H1 (cell line): Measurements from ENCODE around the gene RBM47. TPM values are rescaled to one million over a fixed set of nuclear protein-coding genes. Genes with fewer than 3 reads are reported as not detected.
A peak's percentile ranks its signal among the peaks of the same experiment; 100 is the strongest.

Source experiments
- CTCF ChIA-PET: fragments of 300-600 bp; sonication (Branson Sonifier 250); formaldehyde crosslinking; loops from one replicate; lab custom pipeline; 2021; ENCODE audit not compliant: partially characterized antibody; lab: Charles Lee
- POLR2A ChIA-PET: fragments of 300-600 bp; sonication (Branson Sonifier 250); formaldehyde crosslinking; loops from one replicate; lab custom pipeline; 2021; ENCODE audit warnings: inconsistent platforms; ENCODE audit not compliant: partially characterized antibody; lab: Charles Lee
- DNase-seq, 2 experiments: peaks; one replicate each; pipeline versions ENCODE4 v3.0.0 to v3.0.0-alpha.2; 2010 to 2022; ENCODE audit warnings: low spot score in 2 of 2, low read depth in 1 of 2, mixed read lengths in 1 of 2
- FAIRE-seq: peaks from 2 replicates; lab custom pipeline; 2011; peaks lifted over from hg19 to GRCh38; lab: Jason Lieb, UNC
- H2AFZ ChIP-seq: 2 replicates; pipeline ENCODE4 v1.8.1; 2012; ENCODE audit warnings: low read length, inconsistent platforms
- H2AK5ac ChIP-seq: 2 replicates; pipeline ENCODE4 v1.6.1; 2013; ENCODE audit warnings: low read depth, low read length
- H2BK120ac ChIP-seq: replicated peaks from 2 replicates; pipeline ENCODE3; 2013; ENCODE audit warnings: low read depth, low read length, inconsistent platforms
- H2BK12ac ChIP-seq: 2 replicates; pipeline ENCODE4 v1.6.1; 2013; ENCODE audit warnings: low read depth, low read length
- H2BK15ac ChIP-seq: 2 replicates; pipeline ENCODE4 v1.6.1; 2013; ENCODE audit warnings: low read length
- H2BK20ac ChIP-seq: 2 replicates; pipeline ENCODE4 v1.6.1; 2013; ENCODE audit warnings: low read length
- H2BK5ac ChIP-seq: 2 replicates; pipeline ENCODE4 v1.6.1; 2013; ENCODE audit warnings: low read depth, low read length
- H3K14ac ChIP-seq: 2 replicates; pipeline ENCODE4 v1.6.1; 2013; ENCODE audit warnings: inconsistent platforms; ENCODE audit not compliant: insufficient read length
- H3K18ac ChIP-seq: 2 replicates; pipeline ENCODE4 v1.6.1; 2013; ENCODE audit warnings: low read length; ENCODE audit errors: extremely low read depth
- H3K23ac ChIP-seq: 2 replicates; pipeline ENCODE4 v1.6.1; 2013; ENCODE audit warnings: inconsistent platforms; ENCODE audit not compliant: insufficient read length
- H3K23me2 ChIP-seq: 2 replicates; pipeline ENCODE4 v1.6.1; 2013; ENCODE audit warnings: low read depth, low read length
- H3K27ac ChIP-seq: 2 replicates; pipeline ENCODE4 v1.6.1; 2011; ENCODE audit warnings: low read depth, low read length, inconsistent platforms
- H3K27me3 ChIP-seq, 4 experiments: replicated peaks in 1 of 4; 1 replicate in 1 of 4; 2 replicates in 3 of 4; pipeline versions ENCODE4 v1.6.1 to v1.8.1; 2011 to 2013; ENCODE audit warnings: low read length in 3 of 4, mild to moderate bottlenecking in 3 of 4, inconsistent platforms in 2 of 4, mixed read lengths in 2 of 4, moderate library complexity in 1 of 4; ENCODE audit not compliant: control insufficient read depth in 3 of 4, insufficient read depth in 3 of 4; ENCODE audit errors: extremely low read depth in 1 of 4
- H3K36me3 ChIP-seq, 4 experiments: 2 replicates each; pipeline versions ENCODE4 v1.6.1 to v1.8.1; 2011 to 2013; ENCODE audit warnings: mild to moderate bottlenecking in 4 of 4, low read length in 3 of 4, moderate library complexity in 2 of 4, control low read depth in 1 of 4, inconsistent platforms in 1 of 4; ENCODE audit not compliant: insufficient read depth in 4 of 4, control insufficient read depth in 2 of 4
- H3K4ac ChIP-seq: replicated peaks from 2 replicates; pipeline ENCODE3; 2013; ENCODE audit warnings: low read length, low read depth, mixed read lengths, inconsistent platforms; ENCODE audit not compliant: insufficient read length
- H3K4me1 ChIP-seq, 4 experiments: replicated peaks in 1 of 4; 1 replicate in 1 of 4; 2 replicates in 3 of 4; pipeline versions ENCODE4 v1.6.1 to v1.8.1; 2011 to 2013; ENCODE audit warnings: low read length in 3 of 4, inconsistent platforms in 2 of 4, mixed read lengths in 1 of 4; ENCODE audit not compliant: insufficient read depth in 4 of 4, control insufficient read depth in 3 of 4
- H3K4me2 ChIP-seq, 2 experiments: 2 replicates each; pipeline versions ENCODE4 v1.6.1 to v1.8.1; 2011 to 2013; ENCODE audit warnings: low read depth in 2 of 2, low read length in 2 of 2, control low read depth in 1 of 2, inconsistent platforms in 1 of 2, mild to moderate bottlenecking in 1 of 2; ENCODE audit not compliant: insufficient read depth in 1 of 2
- H3K4me3 ChIP-seq, 4 experiments: fragments of 200-600, 300-600 bp in 1 of 4; sonication (generic), shearing (Covaris generic), sonication (Bioruptor Twin) in 1 of 4; 2 replicates each; pipeline versions ENCODE4 v1.5.1 to v1.8.1; 2011 to 2016; ENCODE audit warnings: low read length in 4 of 4, low read depth in 3 of 4, control low read depth in 2 of 4, inconsistent platforms in 2 of 4, mild to moderate bottlenecking in 2 of 4, mixed read lengths in 1 of 4, moderate library complexity in 1 of 4; ENCODE audit not compliant: insufficient read depth in 2 of 4; ENCODE audit errors: extremely low read depth in 1 of 4
- H3K56ac ChIP-seq: replicated peaks from 2 replicates; pipeline ENCODE3; 2013; ENCODE audit warnings: low read depth, mild to moderate bottlenecking, mixed read lengths, low read length, inconsistent platforms; ENCODE audit not compliant: insufficient read length
- H3K79me1 ChIP-seq: 2 replicates; pipeline ENCODE4 v1.6.1; 2013; ENCODE audit warnings: low read depth, low read length, control low read depth
- H3K79me2 ChIP-seq, 2 experiments: 2 replicates each; pipeline versions ENCODE4 v1.6.1 to v1.8.1; 2012 to 2013; ENCODE audit warnings: low read length in 2 of 2, mild to moderate bottlenecking in 2 of 2, inconsistent platforms in 1 of 2; ENCODE audit not compliant: insufficient read depth in 2 of 2, control insufficient read depth in 1 of 2
- H3K9ac ChIP-seq, 4 experiments: replicated peaks in 1 of 4; 1 replicate in 1 of 4; 2 replicates in 3 of 4; pipeline versions ENCODE4 v1.6.1 to v1.8.1; 2011 to 2013; ENCODE audit warnings: low read depth in 3 of 4, low read length in 3 of 4, control low read depth in 2 of 4, mild to moderate bottlenecking in 2 of 4, moderate library complexity in 2 of 4, inconsistent platforms in 1 of 4; ENCODE audit errors: extremely low read depth in 1 of 4
- H3K9me3 ChIP-seq, 2 experiments: 2 replicates each; pipeline versions ENCODE4 v1.6.1 to v1.8.1; 2012 to 2013; ENCODE audit warnings: mild to moderate bottlenecking in 2 of 2, moderate library complexity in 2 of 2, control low read depth in 1 of 2, inconsistent platforms in 1 of 2, low read depth in 1 of 2, low read length in 1 of 2, mixed read lengths in 1 of 2; ENCODE audit not compliant: insufficient read depth in 2 of 2
- H4K20me1 ChIP-seq, 2 experiments: replicated peaks in 1 of 2; 2 replicates each; pipeline versions ENCODE3 to v1.8.1; 2011 to 2013; ENCODE audit warnings: inconsistent platforms in 2 of 2, low read length in 2 of 2, mild to moderate bottlenecking in 1 of 2; ENCODE audit not compliant: insufficient read depth in 2 of 2, control insufficient read depth in 1 of 2
- H4K5ac ChIP-seq: 2 replicates; pipeline ENCODE4 v1.6.1; 2013; ENCODE audit warnings: low read length, low read depth, mixed read lengths, inconsistent platforms; ENCODE audit not compliant: insufficient read length
- H4K8ac ChIP-seq: 2 replicates; pipeline ENCODE4 v1.8.0; 2013; ENCODE audit warnings: mild to moderate bottlenecking, moderate library complexity, low read length, inconsistent platforms; ENCODE audit not compliant: insufficient read depth; ENCODE audit errors: extremely low read depth
- H4K91ac ChIP-seq: replicated peaks from 2 replicates; pipeline ENCODE3; 2013; ENCODE audit warnings: low read length, mixed read lengths, inconsistent platforms; ENCODE audit not compliant: insufficient read length
- BRCA1 ChIP-seq: IDR thresholded peaks from 2 replicates; pipeline ENCODE4 v1.6.1; 2012; ENCODE audit warnings: low read depth, low read length, improper control_type of control experiment
- KDM1A ChIP-seq: fragments of 200-600, 300-600 bp; sonication (generic); IDR thresholded peaks from 2 replicates; pipeline ENCODE4 v1.7.1; 2016; ENCODE audit warnings: mild to moderate bottlenecking, low read length, borderline replicate concordance
- KDM5A ChIP-seq: fragments of 200-600 bp; IDR thresholded peaks from 2 replicates; pipeline ENCODE4 v1.7.1; 2012; ENCODE audit warnings: mild to moderate bottlenecking, low read length, inconsistent platforms, mixed read lengths
- POU5F1 ChIP-seq: IDR thresholded peaks from 2 replicates; pipeline ENCODE4 v1.6.1; 2011; ENCODE audit warnings: low read depth, mild to moderate bottlenecking, low read length, moderate library complexity
- SP1 ChIP-seq: IDR thresholded peaks from 2 replicates; pipeline ENCODE4 v1.6.1; 2011; ENCODE audit warnings: low read depth, low read length
- SRF ChIP-seq: IDR thresholded peaks from 2 replicates; pipeline ENCODE4 v1.6.1; 2011; ENCODE audit warnings: mild to moderate bottlenecking, low read depth, low read length, moderate library complexity
- WGBS, 2 experiments: shearing (Covaris generic) in 1 of 2; methylation state at CpG; one replicate each; pipeline versions ENCODE4 v1.1.6 to v1.1.7; 2013 to 2015; ENCODE audit warnings: low lambda C conversion rate in 2 of 2, mixed read lengths in 2 of 2, inconsistent platforms in 1 of 2, low coverage in 1 of 2, missing lambda C conversion rate in 1 of 2; ENCODE audit not compliant: insufficient replicate concordance in 2 of 2, insufficient coverage in 1 of 2, insufficient read length in 1 of 2; ENCODE audit errors: extremely low coverage in 1 of 2, missing lambda C conversion rate in 1 of 2; 5-methylcytosine and 5-hydroxymethylcytosine counted together
- polyA plus RNA-seq, 7 experiments: library from polyadenylated mRNA; depleted of rRNA in 3 of 7; stranded (reverse) in 5 of 7; unstranded in 2 of 7; fragments of >200 nt in 5 of 7; fragments of 200-250 nt in 2 of 7; gene quantifications; 1 replicate in 5 of 7; 2 replicates in 1 of 7; 4 replicates in 1 of 7; pipeline versions ENCODE4 v1.2.1 to v1.2.3, GENCODE V29; 2011 to 2013; ENCODE audit warnings: missing spikeins in 2 of 7, mixed read lengths in 2 of 7
- total RNA-seq: library from RNA; stranded (reverse); fragmentation: NEBNext Ultra II Directional; extraction: Animal tissue kit (Norgen Biotek cat#: 25700); gene quantifications from 2 replicates; pipeline ENCODE4 v1.2.1, GENCODE V29; 2021

Gene RBM47
- total and polyA plus RNA-seq, 2 of the 8 experiments (the other 6 are each of a cell fraction or from before 2014, with no cell fraction given), result 42.8 to 78.9 TPM

DNA sequence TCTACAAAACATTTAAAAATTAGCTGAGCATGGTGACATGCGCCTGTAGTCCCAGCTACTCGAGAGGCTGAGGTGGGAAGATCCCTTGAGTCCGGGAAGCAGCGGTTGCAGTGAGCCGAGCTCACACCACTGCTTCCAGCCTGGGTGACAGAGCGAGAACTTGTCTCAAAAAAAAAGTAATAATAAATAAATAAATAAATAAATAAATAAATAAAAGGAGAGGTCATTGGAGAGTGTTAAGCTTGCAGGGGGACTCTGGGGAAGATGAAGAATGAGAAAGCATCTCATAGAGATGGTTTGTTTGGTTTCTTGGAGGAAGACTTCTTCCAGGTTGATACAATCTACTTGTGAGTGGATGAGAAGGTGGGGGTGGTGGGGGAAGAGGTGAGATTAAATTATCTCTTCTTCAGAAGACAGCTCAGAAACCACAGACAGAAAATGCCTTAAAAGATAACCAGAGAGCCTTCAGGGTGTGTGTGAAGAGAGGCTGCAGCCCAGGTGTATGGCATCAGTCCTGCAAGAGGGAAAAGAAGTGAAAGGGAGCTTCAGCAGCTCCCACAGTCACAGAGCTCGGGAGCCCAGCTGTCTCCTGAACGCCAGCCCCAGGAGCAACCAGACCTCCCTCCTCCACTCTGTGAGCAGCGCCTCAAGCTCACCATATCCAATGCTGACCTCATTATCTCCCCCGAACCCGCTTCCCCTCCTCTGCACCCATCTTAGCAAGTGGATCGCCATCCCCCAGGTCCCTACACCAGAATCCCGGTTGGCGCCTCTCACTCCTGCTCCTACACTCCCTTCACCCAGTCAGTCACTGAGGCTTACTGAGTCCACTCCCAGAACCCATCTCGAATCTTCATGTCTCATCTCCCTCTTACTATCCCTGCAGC lies 48.2 kb downstream of the RBM47 start:
- H3K14ac ChIP-seq, result no peak overlapping the region
- peaks cover 2 to 4% of the 10 kb centered on the region in 2 experiments for H4K20me1 ChIP-seq
- H3K4me3 ChIP-seq, result no peak overlapping the region
- peak overlapping the region; percentile 41; the same call in 1 of the 2 replicates for H2BK5ac ChIP-seq
- H2AFZ ChIP-seq, result no peak overlapping the region
- H4K91ac ChIP-seq, result no peak overlapping the region
- no peaks in the 10 kb centered on the region; a peak in 1 of 8 replicates for H3K36me3 ChIP-seq
- POLR2A ChIA-PET, result interaction anchor here (0.8 to 1.9 kb wide), 3 partner anchors 11 to 46 kb away, joined by 3 to 4 read pairs (median 4); no protein-coding TSS in a partner anchor
- H3K27me3 ChIP-seq, result no peaks in the 10 kb centered on the region
- peaks cover 0 to 13% (median 5%) of the 10 kb centered on the region in 4 experiments; a peak in 4 of 7 replicates for H3K4me1 ChIP-seq
- peaks cover 0 to 80% of the 10 kb centered on the region in 2 experiments; a peak in 2 of 4 replicates for H3K79me2 ChIP-seq
- no peak for FAIRE-seq
- no peak overlapping the region for H2BK120ac ChIP-seq
- no peak overlapping the region for H3K23ac ChIP-seq
- H3K27ac ChIP-seq, result no peak overlapping the region
- no peak overlapping the region for H2BK15ac ChIP-seq
- H3K9me3 ChIP-seq, result no peaks in the 10 kb centered on the region
- CTCF ChIA-PET, result interaction anchor here (0.6 to 1.5 kb wide), 8 partner anchors 15 to 1491 kb away, joined by 3 to 4 read pairs (median 3); no protein-coding TSS in a partner anchor
- TF ChIP-seq KDM5A (no peak), KDM1A (no peak), SP1 (no peak), POU5F1 (no peak), SRF (no peak), BRCA1 (no peak)
- no peak overlapping the region for H2AK5ac ChIP-seq
- no peak overlapping the region for H3K56ac ChIP-seq
- no peak overlapping the region for H4K5ac ChIP-seq
- no peak overlapping the region for H3K18ac ChIP-seq
- whole genome bisulfite sequencing, 2 experiments, result 92% methylated on average over 15 of the region's 15 CpGs; no CpG with 5 or more reads in 1 of the 2 experiments
- H3K23me2 ChIP-seq, result no peaks in the 10 kb centered on the region
- H3K4me2 ChIP-seq, result no peak overlapping the region
- no peak overlapping the region for H4K8ac ChIP-seq
- no peak overlapping the region for H2BK12ac ChIP-seq
- H3K9ac ChIP-seq, result no peak overlapping the region
- H2BK20ac ChIP-seq, result no peak overlapping the region
- peaks cover 12% of the 10 kb centered on the region; the same call in 1 of the 2 replicates for H3K79me1 ChIP-seq
- H3K4ac ChIP-seq, result no peak overlapping the region
- DNase-seq, result no peak
